K562 (cell line): ENCODE data around the gene MAPK13. TPM values are rescaled to one million over a fixed set of nuclear protein-coding genes. Genes with fewer than 3 reads are reported as not detected.
A peak's percentile ranks its signal among the peaks of the same experiment; 100 is the strongest.

Source experiments
- ARID3B ChIP-seq: fragments of 250-450 bp; sonication (Bioruptor Pico); IDR thresholded peaks from 2 replicates; pipeline ENCODE4 v1.4.0; 2020; ENCODE audit warnings: borderline replicate concordance
- BHLHE40 ChIP-seq: IDR thresholded peaks from 2 replicates; pipeline ENCODE4 v1.6.1; 2011; ENCODE audit warnings: low read length, improper control_type of control experiment
- CBFA2T2 ChIP-seq: fragments of 450-650 bp; conservative IDR thresholded peaks from 2 replicates; pipeline ENCODE4 v1.6.1; 2017; ENCODE audit warnings: mild to moderate bottlenecking
- ERF ChIP-seq: fragments of 450-650 bp; formaldehyde crosslinking; IDR thresholded peaks from 2 replicates; pipeline ENCODE4 v1.4.0; 2020; ENCODE audit warnings: mild to moderate bottlenecking, mixed read lengths
- HES1 ChIP-seq: fragments of 450-650 bp; IDR thresholded peaks from 2 replicates; pipeline ENCODE4 v1.6.1; 2016; ENCODE audit warnings: low read depth, mild to moderate bottlenecking, moderate library complexity
- HIVEP1 ChIP-seq: fragments of 250-450 bp; sonication (Bioruptor Pico); IDR thresholded peaks from 2 replicates; pipeline ENCODE4 v1.4.0; 2020; ENCODE audit warnings: mild to moderate bottlenecking
- IRF9 ChIP-seq: fragments of 450-650 bp; IDR thresholded peaks from 2 replicates; pipeline ENCODE4 v1.6.1; 2016; ENCODE audit warnings: missing biosample characterization, missing genetic modification characterization
- MAFG ChIP-seq: fragments of 450-650 bp; conservative IDR thresholded peaks from 2 replicates; pipeline ENCODE4 v1.6.1; 2016; ENCODE audit warnings: missing genetic modification characterization, missing compliant biosample characterization
- MBD2 ChIP-seq: sonication (generic); IDR thresholded peaks from 2 replicates; pipeline ENCODE4 v1.6.1; 2016; ENCODE audit warnings: low read depth, borderline replicate concordance
- MCM7 ChIP-seq, 2 experiments: fragments of 450-650 bp; IDR thresholded peaks; 2 replicates each; pipeline ENCODE4 v1.6.1; 2016 to 2018
- NBN ChIP-seq: fragments of 450-650 bp; IDR thresholded peaks from 2 replicates; pipeline ENCODE4 v1.6.1; 2016; ENCODE audit warnings: low read depth, mild to moderate bottlenecking
- NELFE ChIP-seq: IDR thresholded peaks from 2 replicates; pipeline ENCODE4 v1.6.1; 2011; ENCODE audit warnings: mild to moderate bottlenecking; ENCODE audit not compliant: insufficient read depth, insufficient read length
- NR2F6 ChIP-seq: fragments of 450-650 bp; formaldehyde crosslinking; IDR thresholded peaks from 2 replicates; pipeline ENCODE4 v1.4.0; 2020; ENCODE audit warnings: mild to moderate bottlenecking
- PRDM10 ChIP-seq: fragments of 450-650 bp; IDR thresholded peaks from 2 replicates; pipeline ENCODE4 v1.6.1; 2018; ENCODE audit not compliant: partially characterized antibody
- RUNX1 ChIP-seq: sonication (generic); IDR thresholded peaks from 2 replicates; pipeline ENCODE4 v1.6.1; 2016; ENCODE audit warnings: antibody characterized with exemption, low read depth
- SMARCA5 ChIP-seq: fragments of 450-650 bp; IDR thresholded peaks from 2 replicates; pipeline ENCODE4 v1.6.1; 2016
- SMARCB1 ChIP-seq: IDR thresholded peaks from 2 replicates; pipeline ENCODE4 v1.6.1; 2011; ENCODE audit warnings: improper control_type of control experiment, low read depth; ENCODE audit not compliant: insufficient read length
- SREBF2 ChIP-seq: sonication (generic); formaldehyde crosslinking; IDR thresholded peaks from 2 replicates; pipeline ENCODE4 v1.4.0; 2020; ENCODE audit warnings: mild to moderate bottlenecking, missing genetic modification reagents
- TARDBP ChIP-seq: fragments of 450-650 bp; IDR thresholded peaks from 2 replicates; pipeline ENCODE4 v1.6.1; 2016
- TOE1 ChIP-seq, 2 experiments: fragments of 450-650 bp in 1 of 2; sonication (generic) in 1 of 2; formaldehyde crosslinking in 1 of 2; IDR thresholded peaks; 2 replicates each; pipeline versions ENCODE4 v1.7.1 to v1.8.0; 2016 to 2022; ENCODE audit warnings: borderline replicate concordance in 2 of 2, mild to moderate bottlenecking in 2 of 2, antibody characterized with exemption in 1 of 2, inconsistent platforms in 1 of 2, low read depth in 1 of 2, missing genetic modification reagents in 1 of 2, moderate library complexity in 1 of 2
- ZNF445 ChIP-seq: fragments of 250-450 bp; sonication (Bioruptor Pico); IDR thresholded peaks from 2 replicates; pipeline ENCODE4 v1.4.0; 2020; ENCODE audit warnings: low read depth, mild to moderate bottlenecking, moderate library complexity
- ZNF644 ChIP-seq: fragments of 200-800 bp; sonication (Bioruptor generic); IDR thresholded peaks from 2 replicates; pipeline ENCODE4 v1.6.1; 2016; ENCODE audit warnings: low read depth, missing genetic modification characterization, missing compliant biosample characterization
- ZNF766 ChIP-seq: fragments of 200-800 bp; sonication (Bioruptor generic); conservative IDR thresholded peaks from 2 replicates; pipeline ENCODE4 v1.6.1; 2016; ENCODE audit warnings: missing genetic modification characterization, missing compliant biosample characterization
- polyA plus RNA-seq, 8 experiments: library from polyadenylated mRNA; depleted of rRNA in 4 of 8; stranded (reverse) in 5 of 8; unstranded in 3 of 8; fragments of >200 nt; fragmentation: Nextera tagmentation in 2 of 8; fragmentation: Illumina TruSeq in 1 of 8; extraction: Ambion mirVana in 2 of 8; extraction: Trizol in 1 of 8; gene quantifications; 2 replicates each; pipeline versions ENCODE4 v1.2.1 to v1.2.3, GENCODE V29; 2011 to 2014; ENCODE audit warnings: inconsistent platforms in 1 of 8, missing spikeins in 1 of 8
- total RNA-seq, 7 experiments: library from RNA; depleted of rRNA in 6 of 7; stranded (reverse); fragments of >200 nt in 6 of 7; fragmentation: Illumina TruSeq in 2 of 7; extraction: Trizol in 2 of 7; gene quantifications; 2 replicates each; pipeline versions ENCODE4 v1.2.1 to v1.2.3, GENCODE V29; 2011 to 2021; ENCODE audit warnings: low replicate concordance in 1 of 7

MAPK13 gene
- total and polyA plus RNA-seq, 9 of the 15 experiments (the other 6 are each of a cell fraction or from before 2014, with no cell fraction given) = 0.03 to 2.3 (median 0.48) TPM; not detected in 1

GRCh38 chr6:36123270-36124139, 6.8 kb upstream of the MAPK13 start (continued):
- TF ChIP-seq MCM7 (IDR thresholded peaks at IDR 0.05) (no peak), ERF (CRISPR knock-in tag) (0 out of 2 replicates have a peak, but pooled peaks have one; percentile 18), TARDBP (no peak), PRDM10 (no peak), HES1 (no peak), BHLHE40 (peak; percentile 35; the same call in 1 of the 2 replicates), SMARCB1 (no peak), ZNF766 (CRISPR knock-in tag) (no peak), MAFG (tag) (no peak), SMARCA5 (no peak), MBD2 (no peak), ARID3B (CRISPR knock-in tag) (no peak), CBFA2T2 (no peak), ZNF445 (CRISPR knock-in tag) (no peak), RUNX1 (no peak), SREBF2 (no peak), NELFE (no peak), NBN (no peak), NR2F6 (CRISPR knock-in tag) (no peak), ZNF644 (no peak), IRF9 (no peak), HIVEP1 (CRISPR knock-in tag) (no peak), TOE1 (IDR thresholded peaks at IDR 0.05; ENCODE audit: borderline replicate concordance) (0 out of 2 replicates have a peak, but pooled peaks have one; percentile 33), TOE1 (CRISPR knock-in tag; IDR thresholded peaks at IDR 0.05; ENCODE audit: borderline replicate concordance, low read depth) (no peak)
